A673 (cell line): ENCODE measurements around the gene SATB2.

Experiments
- EZH2 ChIP-seq: fragments of 200-600 bp; sonication (generic); IDR thresholded peaks from 2 replicates; pipeline ENCODE4 v1.6.1; 2017; ENCODE audit warnings: borderline replicate concordance, low read depth, mild to moderate bottlenecking, mixed read lengths, antibody characterized with exemption, low read length; ENCODE audit not compliant: poor library complexity, severe bottlenecking
- TF ChIP-seq, protein P1 (sequence below): fragments of 300-800, 200-600 bp; sonication (generic); conservative IDR thresholded peaks from 2 replicates; pipeline ENCODE4 v1.5.1; 2017; ENCODE audit warnings: low read depth, mild to moderate bottlenecking, antibody characterized with exemption, low read length, moderate library complexity, mixed read lengths

- TF ChIP-seq, protein P1, sequence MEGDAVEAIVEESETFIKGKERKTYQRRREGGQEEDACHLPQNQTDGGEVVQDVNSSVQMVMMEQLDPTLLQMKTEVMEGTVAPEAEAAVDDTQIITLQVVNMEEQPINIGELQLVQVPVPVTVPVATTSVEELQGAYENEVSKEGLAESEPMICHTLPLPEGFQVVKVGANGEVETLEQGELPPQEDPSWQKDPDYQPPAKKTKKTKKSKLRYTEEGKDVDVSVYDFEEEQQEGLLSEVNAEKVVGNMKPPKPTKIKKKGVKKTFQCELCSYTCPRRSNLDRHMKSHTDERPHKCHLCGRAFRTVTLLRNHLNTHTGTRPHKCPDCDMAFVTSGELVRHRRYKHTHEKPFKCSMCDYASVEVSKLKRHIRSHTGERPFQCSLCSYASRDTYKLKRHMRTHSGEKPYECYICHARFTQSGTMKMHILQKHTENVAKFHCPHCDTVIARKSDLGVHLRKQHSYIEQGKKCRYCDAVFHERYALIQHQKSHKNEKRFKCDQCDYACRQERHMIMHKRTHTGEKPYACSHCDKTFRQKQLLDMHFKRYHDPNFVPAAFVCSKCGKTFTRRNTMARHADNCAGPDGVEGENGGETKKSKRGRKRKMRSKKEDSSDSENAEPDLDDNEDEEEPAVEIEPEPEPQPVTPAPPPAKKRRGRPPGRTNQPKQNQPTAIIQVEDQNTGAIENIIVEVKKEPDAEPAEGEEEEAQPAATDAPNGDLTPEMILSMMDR = no peak
- no peak for TF ChIP-seq EZH2
These were observed 7.8 kb downstream of the SATB2 start for GRCh38 chr2:199449956-199450355.
